H9 (cell line): ENCODE results near the gene C1orf21. TPM values are rescaled to one million over a fixed set of nuclear protein-coding genes. Genes with fewer than 3 reads are reported as not detected.

Experiments
- DNase-seq: peaks from one replicate; pipeline ENCODE4 v3.0.0-alpha.2; 2017
- H2AFZ ChIP-seq: one replicate; pipeline ENCODE4 v1.6.1; 2013; ENCODE audit warnings: mild to moderate bottlenecking, low read length, control low read depth, moderate library complexity
- H2AK5ac ChIP-seq: 2 replicates; pipeline ENCODE4 v1.6.1; 2013; ENCODE audit warnings: low read length, control low read depth, mixed read lengths; ENCODE audit not compliant: insufficient read length
- H2BK120ac ChIP-seq: one replicate; pipeline ENCODE4 v1.6.1; 2013; ENCODE audit warnings: low read depth, mild to moderate bottlenecking, low read length, control low read depth, inconsistent platforms; ENCODE audit not compliant: poor library complexity, severe bottlenecking
- H2BK12ac ChIP-seq: 2 replicates; pipeline ENCODE4 v1.6.1; 2013; ENCODE audit warnings: low read length, control low read depth, mixed read lengths, low read depth; ENCODE audit not compliant: insufficient read length
- H2BK15ac ChIP-seq: 2 replicates; pipeline ENCODE4 v1.6.1; 2013; ENCODE audit warnings: low read depth, low read length, control low read depth
- H2BK20ac ChIP-seq: one replicate; pipeline ENCODE4 v1.6.1; 2013; ENCODE audit warnings: low read depth, mild to moderate bottlenecking, low read length, control low read depth, inconsistent platforms; ENCODE audit not compliant: poor library complexity, severe bottlenecking
- H2BK5ac ChIP-seq: 2 replicates; pipeline ENCODE4 v1.6.1; 2013; ENCODE audit warnings: low read length, control low read depth, mixed read lengths; ENCODE audit not compliant: insufficient read length
- H3K14ac ChIP-seq: 2 replicates; pipeline ENCODE4 v1.6.1; 2013; ENCODE audit warnings: low read length, control low read depth; ENCODE audit not compliant: insufficient read depth
- H3K18ac ChIP-seq: 2 replicates; pipeline ENCODE4 v1.6.1; 2013; ENCODE audit warnings: low read depth, mild to moderate bottlenecking, mixed read lengths, low read length, control low read depth; ENCODE audit not compliant: insufficient read length
- H3K23ac ChIP-seq: 2 replicates; pipeline ENCODE4 v1.6.1; 2013; ENCODE audit warnings: low read length, control low read depth, mixed read lengths, low read depth; ENCODE audit not compliant: insufficient read length
- H3K23me2 ChIP-seq: 2 replicates; pipeline ENCODE4 v1.6.1; 2013; ENCODE audit warnings: low read depth, mild to moderate bottlenecking, mixed read lengths, low read length, control low read depth; ENCODE audit not compliant: insufficient read length, poor library complexity, severe bottlenecking
- H3K27ac ChIP-seq: 2 replicates; pipeline ENCODE4 v1.5.1; 2013; ENCODE audit warnings: low read length, control low read depth, mixed read lengths, low read depth; ENCODE audit not compliant: insufficient read length
- H3K27me3 ChIP-seq: 2 replicates; pipeline ENCODE4 v1.6.1; 2013; ENCODE audit warnings: low read length, control low read depth, inconsistent platforms; ENCODE audit not compliant: insufficient read depth
- H3K4ac ChIP-seq: 2 replicates; pipeline ENCODE4 v1.6.1; 2013; ENCODE audit warnings: low read depth, mild to moderate bottlenecking, control low read depth, inconsistent platforms, low read length, moderate library complexity
- H3K4me1 ChIP-seq: 2 replicates; pipeline ENCODE4 v1.6.1; 2013; ENCODE audit warnings: low read length, control low read depth, inconsistent platforms; ENCODE audit not compliant: insufficient read depth
- H3K4me2 ChIP-seq: 2 replicates; pipeline ENCODE4 v1.6.1; 2013; ENCODE audit warnings: low read length, control low read depth, mixed read lengths; ENCODE audit not compliant: insufficient read length, insufficient read depth
- H3K56ac ChIP-seq: 2 replicates; pipeline ENCODE4 v1.6.1; 2013; ENCODE audit warnings: low read depth, mild to moderate bottlenecking, mixed read lengths, low read length, control low read depth; ENCODE audit not compliant: insufficient read length
- H3K79me1 ChIP-seq: 2 replicates; pipeline ENCODE4 v1.6.1; 2013; ENCODE audit warnings: low read depth, mild to moderate bottlenecking, moderate library complexity, low read length, control low read depth, inconsistent platforms; ENCODE audit not compliant: insufficient read depth, poor library complexity, severe bottlenecking
- H3K79me2 ChIP-seq: 2 replicates; pipeline ENCODE4 v1.6.1; 2013; ENCODE audit warnings: low read length, control low read depth, inconsistent platforms; ENCODE audit not compliant: insufficient read depth
- H3K9ac ChIP-seq: 2 replicates; pipeline ENCODE4 v1.6.1; 2013; ENCODE audit warnings: low read length, control low read depth, mixed read lengths; ENCODE audit not compliant: insufficient read length; ENCODE audit errors: extremely low read depth
- H3K9me3 ChIP-seq: one replicate; pipeline ENCODE4 v1.6.1; 2013; ENCODE audit warnings: low read depth, low read length, inconsistent platforms; ENCODE audit not compliant: control insufficient read depth
- H3T11ph ChIP-seq: one replicate; pipeline ENCODE4 v1.6.1; 2013; ENCODE audit warnings: mild to moderate bottlenecking, low read length, control low read depth, inconsistent platforms
- H4K20me1 ChIP-seq: one replicate; pipeline ENCODE4 v1.6.1; 2013; ENCODE audit not compliant: control insufficient read depth, insufficient read length, insufficient read depth
- H4K5ac ChIP-seq: 2 replicates; pipeline ENCODE4 v1.6.1; 2013; ENCODE audit warnings: low read depth, mild to moderate bottlenecking, mixed read lengths, low read length, control low read depth; ENCODE audit not compliant: insufficient read length
- H4K8ac ChIP-seq: replicated peaks from 2 replicates; pipeline ENCODE4 v1.6.1; 2013; ENCODE audit warnings: low read length, control low read depth, mixed read lengths, low read depth; ENCODE audit not compliant: insufficient read length
- H4K91ac ChIP-seq: 2 replicates; pipeline ENCODE4 v1.6.1; 2013; ENCODE audit warnings: low read depth, mild to moderate bottlenecking, moderate library complexity, mixed read lengths, low read length, control low read depth; ENCODE audit not compliant: insufficient read length
- H3K27ac Mint-ChIP-seq, 3 experiments: 2 replicates in 2 of 3; 3 replicates in 1 of 3; pipeline ENCODE4 v1.8.0; 2020 to 2021; ENCODE audit warnings: mixed read lengths in 3 of 3, mild to moderate bottlenecking in 1 of 3, moderate library complexity in 1 of 3
- H3K27me3 Mint-ChIP-seq: 2 replicates; pipeline ENCODE4 v1.8.0; 2021; ENCODE audit warnings: low read depth, mild to moderate bottlenecking, moderate library complexity, mixed read lengths
- H3K36me3 Mint-ChIP-seq, 3 experiments: 2 replicates in 2 of 3; 3 replicates in 1 of 3; pipeline ENCODE4 v1.8.0; 2020 to 2021; ENCODE audit warnings: low read depth in 3 of 3, mixed read lengths in 3 of 3; ENCODE audit not compliant: insufficient read depth in 1 of 3
- H3K4me1 Mint-ChIP-seq, 2 experiments: 2 replicates each; pipeline ENCODE4 v1.8.0; 2020; ENCODE audit warnings: mixed read lengths in 2 of 2
- H3K4me3 Mint-ChIP-seq, 2 experiments: 2 replicates in 1 of 2; 3 replicates in 1 of 2; pipeline ENCODE4 v1.8.0; 2020 to 2021; ENCODE audit warnings: mild to moderate bottlenecking in 2 of 2, mixed read lengths in 2 of 2, moderate library complexity in 1 of 2
- H3K9me3 Mint-ChIP-seq, 2 experiments: 2 replicates in 1 of 2; 3 replicates in 1 of 2; pipeline ENCODE4 v1.8.0; 2020; ENCODE audit warnings: mild to moderate bottlenecking in 2 of 2, mixed read lengths in 2 of 2, moderate library complexity in 1 of 2
- CTCF ChIP-seq: fragments of 200-600 bp; sonication (generic); conservative IDR thresholded peaks from 3 replicates; pipeline ENCODE4 v1.8.0; 2021; ENCODE audit warnings: antibody characterized with exemption, mild to moderate bottlenecking
- whole genome bisulfite sequencing: extraction: QIAGEN DNeasy Blood & Tissue Kit; methylation state at CpG from one replicate; pipeline ENCODE4 v1.1.7; 2013; ENCODE audit warnings: missing lambda C conversion rate, low lambda C conversion rate, mixed read lengths; ENCODE audit not compliant: insufficient read length; ENCODE audit errors: extremely low coverage; 5-methylcytosine and 5-hydroxymethylcytosine counted together
- total RNA-seq: library from RNA; stranded (reverse); gene quantifications from 2 replicates; pipeline ENCODE4 v1.2.1, GENCODE V29; 2021

Gene C1orf21
- total RNA-seq, 1 experiment from 2014 or later = 36.0 TPM

- Histone ChIP-seq H4K91ac (no peak overlapping the region), H4K20me1 (no peaks in the 10 kb centered on the region), H2BK5ac (no peak overlapping the region), H4K5ac (no peak overlapping the region), H3K4ac (no peak overlapping the region), H2AK5ac (no peak overlapping the region), H3K23me2 (no peaks in the 10 kb centered on the region), H3K27me3 (no peaks in the 10 kb centered on the region), H3K56ac (no peak overlapping the region), H4K8ac (no peak overlapping the region), H2BK15ac (no peak overlapping the region), H2BK120ac (no peak overlapping the region), H3K14ac (no peak overlapping the region), H3K9ac (no peak overlapping the region), H3T11ph (no peak overlapping the region), H3K23ac (no peak overlapping the region), H2BK12ac (no peak overlapping the region), H2BK20ac (no peak overlapping the region), H3K4me2 (no peak overlapping the region), H3K18ac (no peak overlapping the region), H3K4me1 (peaks cover 10% of the 10 kb centered on the region), H3K79me2 (no peaks in the 10 kb centered on the region), H2AFZ (no peak overlapping the region), H3K9me3 (no peaks in the 10 kb centered on the region), H3K79me1 (no peaks in the 10 kb centered on the region), H3K27ac (no peak overlapping the region)
- peaks cover 45 to 74% of the 10 kb centered on the region in 2 experiments for H3K4me1 Mint-ChIP-seq
- H3K27ac Mint-ChIP-seq = no peak overlapping the region
- no peaks in the 10 kb centered on the region for H3K27me3 Mint-ChIP-seq
- no peak overlapping the region for H3K4me3 Mint-ChIP-seq
- WGBS = no CpG with 5 or more reads among the region's 1 CpG
- H3K36me3 Mint-ChIP-seq = peaks cover 2 to 20% (median 7%) of the 10 kb centered on the region in 3 experiments; a peak in 3 of 7 replicates
- no peak for TF ChIP-seq CTCF
- no peaks in the 10 kb centered on the region for H3K9me3 Mint-ChIP-seq
- DNase-seq = no peak
Measured at GRCh38 chr1:184417916-184418315, 31.1 kb downstream of the C1orf21 start.
